ENCODE measurements around the gene NEDD4.

- TF ChIP-seq POLR2A (IDR thresholded peaks at IDR 0.05): no peak
- no peak for TF ChIP-seq CTCF (IDR thresholded peaks at IDR 0.05)
Observed at GRCh38 chr15:55991802-55992768, 1.3 kb downstream of the NEDD4 start.
